Neural cell (in vitro differentiated cells): Measurements from ENCODE around the gene PLOD2. TPM values are rescaled to one million over a fixed set of nuclear protein-coding genes. Genes with fewer than 3 reads are reported as not detected.

Experiments used
- H2AFZ ChIP-seq: fragments of 200-600, 300-800 bp; sonication (generic), shearing (Covaris generic); 2 replicates; pipeline ENCODE4 v1.6.0; 2014; ENCODE audit warnings: low read depth, mild to moderate bottlenecking, antibody characterized with exemption, low read length, moderate library complexity
- H3F3A ChIP-seq: fragments of 200-600 bp; shearing (Covaris generic); 2 replicates; pipeline ENCODE4 v1.6.1; 2016; ENCODE audit warnings: mild to moderate bottlenecking, moderate library complexity, mixed read lengths, antibody characterized with exemption, low read length; ENCODE audit not compliant: insufficient read depth, poor library complexity, severe bottlenecking
- H3K27ac ChIP-seq: fragments of 200-600, 300-800 bp; sonication (generic), shearing (Covaris generic); 2 replicates; pipeline ENCODE4 v1.5.1; 2014; ENCODE audit warnings: mild to moderate bottlenecking, low read length, moderate library complexity
- H3K27me3 ChIP-seq: fragments of 300-800, 200-600 bp; sonication (generic), shearing (Covaris generic); 2 replicates; pipeline ENCODE4 v1.6.0; 2014; ENCODE audit warnings: mild to moderate bottlenecking, low read depth, low read length, moderate library complexity; ENCODE audit not compliant: insufficient read depth
- H3K36me3 ChIP-seq: fragments of 300-800, 200-600 bp; sonication (generic), shearing (Covaris generic); 2 replicates; pipeline ENCODE4 v1.5.1; 2014; ENCODE audit warnings: mild to moderate bottlenecking, antibody characterized with exemption, low read length, moderate library complexity; ENCODE audit not compliant: insufficient read depth
- H3K4me2 ChIP-seq: fragments of 300-800, 200-600 bp; sonication (generic), shearing (Covaris generic); 2 replicates; pipeline ENCODE4 v1.6.0; 2014; ENCODE audit warnings: mild to moderate bottlenecking, low read length
- H3K4me3 ChIP-seq: fragments of 300-800, 200-600 bp; sonication (generic), shearing (Covaris generic); 2 replicates; pipeline ENCODE4 v1.5.1; 2014; ENCODE audit warnings: mild to moderate bottlenecking, low read length, moderate library complexity
- H3K79me2 ChIP-seq: fragments of 200-600 bp; shearing (Covaris generic); replicated peaks from 2 replicates; pipeline ENCODE4 v1.6.0; 2014; ENCODE audit warnings: mild to moderate bottlenecking, low read length, moderate library complexity; ENCODE audit not compliant: insufficient read depth
- H3K9ac ChIP-seq: fragments of 300-800, 200-600 bp; sonication (generic), shearing (Covaris generic); 2 replicates; pipeline ENCODE4 v1.6.1; 2016; ENCODE audit warnings: mild to moderate bottlenecking, low read length, mixed read lengths
- H3K9me2 ChIP-seq: fragments of 200-600 bp; shearing (Covaris generic); 2 replicates; pipeline ENCODE4 v1.6.1; 2016; ENCODE audit warnings: mild to moderate bottlenecking, low read length, mixed read lengths; ENCODE audit not compliant: insufficient read depth
- H3K9me3 ChIP-seq: fragments of 200-600, 300-800 bp; sonication (generic), shearing (Covaris generic); 2 replicates; pipeline ENCODE4 v1.6.1; 2016; ENCODE audit warnings: mild to moderate bottlenecking, mixed run types, low read length, moderate library complexity, mixed read lengths
- H4K20me1 ChIP-seq: fragments of 200-600 bp; shearing (Covaris generic); 2 replicates; pipeline ENCODE4 v1.6.1; 2016; ENCODE audit warnings: mild to moderate bottlenecking, mixed run types; ENCODE audit not compliant: insufficient read depth
- CTCF ChIP-seq: fragments of 450-650 bp; IDR thresholded peaks from 2 replicates; pipeline ENCODE4 v1.5.1; 2014; ENCODE audit warnings: antibody characterized with exemption, mild to moderate bottlenecking, moderate library complexity; ENCODE audit not compliant: poor library complexity, severe bottlenecking
- EP300 ChIP-seq: fragments of 450-650 bp; conservative IDR thresholded peaks from 2 replicates; pipeline ENCODE4 v1.6.1; 2014; ENCODE audit warnings: antibody characterized with exemption, mild to moderate bottlenecking, moderate library complexity; ENCODE audit not compliant: poor library complexity, severe bottlenecking
- EZH2 ChIP-seq: fragments of 200-600, 300-800 bp; shearing (Covaris generic), sonication (generic); IDR thresholded peaks from 2 replicates; pipeline ENCODE4 v1.6.1; 2014; ENCODE audit warnings: antibody characterized with exemption, low read length, borderline replicate concordance, mild to moderate bottlenecking; ENCODE audit not compliant: insufficient read depth, poor library complexity, severe bottlenecking
- MXI1 ChIP-seq: fragments of 450-650 bp; conservative IDR thresholded peaks from 2 replicates; pipeline ENCODE4 v1.6.1; 2014; ENCODE audit warnings: antibody characterized with exemption, mild to moderate bottlenecking; ENCODE audit not compliant: poor library complexity, severe bottlenecking
- POLR2AphosphoS5 ChIP-seq: IDR thresholded peaks from 2 replicates; pipeline ENCODE4 v1.6.1; 2012
- RAD21 ChIP-seq: fragments of 450-650 bp; conservative IDR thresholded peaks from 2 replicates; pipeline ENCODE4 v1.6.1; 2014; ENCODE audit warnings: antibody characterized with exemption, mild to moderate bottlenecking, moderate library complexity
- REST ChIP-seq: IDR thresholded peaks from 2 replicates; pipeline ENCODE4 v1.6.1; 2012; ENCODE audit warnings: borderline replicate concordance
- SMC3 ChIP-seq: fragments of 450-650 bp; conservative IDR thresholded peaks from 2 replicates; pipeline ENCODE4 v1.6.1; 2014; ENCODE audit warnings: antibody characterized with exemption, mild to moderate bottlenecking, moderate library complexity; ENCODE audit not compliant: poor library complexity
- TAF1 ChIP-seq: IDR thresholded peaks from 2 replicates; pipeline ENCODE4 v1.6.1; 2012; ENCODE audit warnings: low read depth
- polyA plus RNA-seq: library from polyadenylated mRNA; depleted of rRNA; stranded (reverse); fragments of >200 nt; gene quantifications from 2 replicates; pipeline ENCODE4 v1.2.3, GENCODE V29; 2014

Gene PLOD2
- polyA plus RNA-seq, 1 donor from 2014 or later = 5.6 TPM

GRCh38 chr3:146160321-146160963 is 542 bp downstream of the PLOD2 start:
- peak overlapping the region; percentile 62 for H3K9ac ChIP-seq
- no peaks in the 10 kb centered on the region for H3K36me3 ChIP-seq
- no peaks in the 10 kb centered on the region for H3F3A ChIP-seq
- H4K20me1 ChIP-seq = no peaks in the 10 kb centered on the region
- peak overlapping the region; percentile 29 for H3K4me2 ChIP-seq
- peak overlapping the region; percentile 57 for H2AFZ ChIP-seq
- H3K27me3 ChIP-seq = peaks cover 6% of the 10 kb centered on the region
- H3K4me3 ChIP-seq = peak overlapping the region; percentile 74
- H3K27ac ChIP-seq = no peak overlapping the region
- H3K79me2 ChIP-seq = no peaks in the 10 kb centered on the region
- no peaks in the 10 kb centered on the region for H3K9me3 ChIP-seq
- H3K9me2 ChIP-seq = no peaks in the 10 kb centered on the region
- no peak for TF ChIP-seq REST
- TF ChIP-seq EZH2 = no peak
- TF ChIP-seq CTCF = peak; percentile 62
- TF ChIP-seq EP300 = no peak
- no peak for TF ChIP-seq TAF1
- no peak for TF ChIP-seq MXI1
- peak; percentile 48 for TF ChIP-seq RAD21
- TF ChIP-seq POLR2AphosphoS5 = no peak
- peak; percentile 55 for TF ChIP-seq SMC3

GRCh38 chr3:146159616-146160320 is 1.2 kb downstream of the PLOD2 start:
- Histone ChIP-seq H4K20me1 (no peaks in the 10 kb centered on the region), H3K9me2 (no peaks in the 10 kb centered on the region), H2AFZ (no peak overlapping the region), H3K36me3 (no peaks in the 10 kb centered on the region), H3K4me3 (peak overlapping the region; percentile 74), H3K9ac (peak overlapping the region; percentile 62), H3F3A (no peaks in the 10 kb centered on the region), H3K27me3 (peaks cover 6% of the 10 kb centered on the region), H3K79me2 (no peaks in the 10 kb centered on the region), H3K27ac (no peak overlapping the region), H3K4me2 (peak overlapping the region; percentile 29), H3K9me3 (no peaks in the 10 kb centered on the region)
- TF ChIP-seq EZH2 (no peak), SMC3 (no peak), EP300 (no peak)
